ENCODE measurements around the gene PTCH2.
"Not testable (repeated sequence)": the region's sequence is repeated elsewhere in the genome, so short reads cannot be mapped to it uniquely, and the experiment has no call there.

PTCH2 gene

DNA sequence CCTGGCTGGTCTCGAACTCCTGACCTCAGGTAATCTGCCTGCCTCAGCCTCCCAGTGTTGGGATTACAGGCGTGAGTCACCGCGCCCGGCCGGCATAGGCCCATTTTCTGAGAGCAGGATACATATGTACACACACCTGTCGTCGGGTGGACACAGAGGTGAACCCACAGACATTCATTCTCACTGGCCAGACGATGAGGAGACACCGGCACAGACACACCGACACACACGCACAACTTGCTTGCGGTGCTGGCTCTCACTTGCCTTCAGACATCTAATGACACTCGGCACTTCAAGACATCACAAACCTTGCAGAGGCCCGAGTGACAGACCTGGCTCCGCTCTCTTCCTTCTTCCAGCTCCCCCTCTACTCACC, 579 bp downstream of the PTCH2 start:
- no peak overlapping the region for H3K4me2 ChIP-seq (ENCODE audit: low read length)

DNA sequence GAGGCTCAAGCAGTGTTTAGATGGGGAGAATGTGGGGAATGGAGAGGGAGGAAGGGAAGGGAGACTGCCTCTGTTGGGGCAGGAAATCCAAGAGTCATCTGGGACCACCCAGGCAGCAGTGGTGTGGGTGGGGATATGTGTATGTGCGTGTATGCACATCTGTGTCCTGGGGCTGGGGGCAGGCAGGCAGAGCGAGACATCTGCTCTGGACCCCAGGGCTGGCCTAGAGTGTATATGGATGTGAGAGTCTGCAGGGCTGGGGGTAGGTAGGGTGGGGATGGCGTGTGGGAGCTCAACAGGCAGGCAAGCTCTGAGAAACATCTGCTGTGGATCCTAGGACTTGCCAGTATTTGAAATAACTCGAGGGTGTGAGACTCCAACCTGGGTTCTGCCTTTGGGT, 3.5 kb downstream of the PTCH2 start:
- Histone ChIP-seq H3K4me2 (ENCODE audit: low read length) (no peak overlapping the region), H3K79me2 (ENCODE audit: low read length) (no peaks in the 10 kb centered on the region), H4K20me1 (ENCODE audit: insufficient read depth, low read length) (no peaks in the 10 kb centered on the region), H2AFZ (ENCODE audit: low read depth, low read length) (no peak overlapping the region), H3K36me3 (replicated peaks; ENCODE audit: low read depth, low read length) (no peaks in the 10 kb centered on the region), H3K4me3 (ENCODE audit: low read length) (no peak overlapping the region), H3K9ac (ENCODE audit: low read length) (no peak overlapping the region), H3K27me3 (ENCODE audit: low read depth, low read length) (no peaks in the 10 kb centered on the region), H3K27ac (ENCODE audit: low read length) (no peak overlapping the region), H3K4me1 (ENCODE audit: low read length) (peaks cover 11% of the 10 kb centered on the region), H3K9me3 (ENCODE audit: insufficient read depth, low read length) (no peaks in the 10 kb centered on the region)
- no peak for TF ChIP-seq EZH2phosphoT487 (IDR thresholded peaks at IDR 0.05; ENCODE audit: low read depth)
- TF ChIP-seq, protein P1, sequence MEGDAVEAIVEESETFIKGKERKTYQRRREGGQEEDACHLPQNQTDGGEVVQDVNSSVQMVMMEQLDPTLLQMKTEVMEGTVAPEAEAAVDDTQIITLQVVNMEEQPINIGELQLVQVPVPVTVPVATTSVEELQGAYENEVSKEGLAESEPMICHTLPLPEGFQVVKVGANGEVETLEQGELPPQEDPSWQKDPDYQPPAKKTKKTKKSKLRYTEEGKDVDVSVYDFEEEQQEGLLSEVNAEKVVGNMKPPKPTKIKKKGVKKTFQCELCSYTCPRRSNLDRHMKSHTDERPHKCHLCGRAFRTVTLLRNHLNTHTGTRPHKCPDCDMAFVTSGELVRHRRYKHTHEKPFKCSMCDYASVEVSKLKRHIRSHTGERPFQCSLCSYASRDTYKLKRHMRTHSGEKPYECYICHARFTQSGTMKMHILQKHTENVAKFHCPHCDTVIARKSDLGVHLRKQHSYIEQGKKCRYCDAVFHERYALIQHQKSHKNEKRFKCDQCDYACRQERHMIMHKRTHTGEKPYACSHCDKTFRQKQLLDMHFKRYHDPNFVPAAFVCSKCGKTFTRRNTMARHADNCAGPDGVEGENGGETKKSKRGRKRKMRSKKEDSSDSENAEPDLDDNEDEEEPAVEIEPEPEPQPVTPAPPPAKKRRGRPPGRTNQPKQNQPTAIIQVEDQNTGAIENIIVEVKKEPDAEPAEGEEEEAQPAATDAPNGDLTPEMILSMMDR (IDR thresholded peaks at IDR 0.05; ENCODE audit: low read depth, low read length): no peak

More for the DNA sequence above, 579 bp downstream of the PTCH2 start:
- Histone ChIP-seq H3K36me3 (replicated peaks; ENCODE audit: low read depth, low read length) (no peaks in the 10 kb centered on the region), H3K9ac (ENCODE audit: low read length) (no peak overlapping the region), H4K20me1 (ENCODE audit: insufficient read depth, low read length) (no peaks in the 10 kb centered on the region), H3K27me3 (ENCODE audit: low read depth, low read length) (no peaks in the 10 kb centered on the region), H3K27ac (ENCODE audit: low read length) (no peak overlapping the region), H2AFZ (ENCODE audit: low read depth, low read length) (no peak overlapping the region), H3K4me1 (ENCODE audit: low read length) (no peaks in the 10 kb centered on the region), H3K79me2 (ENCODE audit: low read length) (no peaks in the 10 kb centered on the region), H3K9me3 (ENCODE audit: insufficient read depth, low read length) (no peaks in the 10 kb centered on the region), H3K4me3 (ENCODE audit: low read length) (no peak overlapping the region)
- no peak for TF ChIP-seq EZH2phosphoT487 (IDR thresholded peaks at IDR 0.05; ENCODE audit: low read depth)
- TF ChIP-seq, protein P1 (IDR thresholded peaks at IDR 0.05; ENCODE audit: low read depth, low read length): no peak

DNA sequence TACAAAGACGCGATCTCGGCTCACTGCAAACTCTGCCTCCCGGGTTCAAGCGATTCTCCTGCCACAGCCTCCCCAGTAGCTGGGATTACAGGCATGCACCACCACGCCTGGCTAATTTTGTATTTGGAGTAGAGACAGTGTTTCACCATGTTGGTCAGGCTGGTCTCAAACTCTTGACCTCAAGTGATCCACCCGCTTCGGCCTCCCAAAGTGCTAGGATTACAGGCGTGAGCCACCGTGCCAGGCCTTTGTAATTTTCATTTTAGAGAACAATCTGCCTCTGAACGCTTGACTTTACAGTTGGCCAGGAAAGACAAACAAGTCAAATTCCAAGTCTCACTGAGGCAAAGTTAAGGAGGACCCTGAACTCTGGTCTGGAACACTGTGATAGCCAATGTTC, 4.8 kb downstream of the PTCH2 start:
- not testable (repeated sequence) for H4K20me1 ChIP-seq (ENCODE audit: insufficient read depth, low read length); H3K79me2 ChIP-seq (ENCODE audit: low read length); H3K27ac ChIP-seq (ENCODE audit: low read length); H3K9me3 ChIP-seq (ENCODE audit: insufficient read depth, low read length); H3K9ac ChIP-seq (ENCODE audit: low read length); H3K36me3 ChIP-seq (replicated peaks; ENCODE audit: low read depth, low read length); H3K4me2 ChIP-seq (ENCODE audit: low read length); H3K27me3 ChIP-seq (ENCODE audit: low read depth, low read length); H2AFZ ChIP-seq (ENCODE audit: low read depth, low read length); H3K4me3 ChIP-seq (ENCODE audit: low read length)
- peaks cover 14% of the 10 kb centered on the region for H3K4me1 ChIP-seq (ENCODE audit: low read length)

DNA sequence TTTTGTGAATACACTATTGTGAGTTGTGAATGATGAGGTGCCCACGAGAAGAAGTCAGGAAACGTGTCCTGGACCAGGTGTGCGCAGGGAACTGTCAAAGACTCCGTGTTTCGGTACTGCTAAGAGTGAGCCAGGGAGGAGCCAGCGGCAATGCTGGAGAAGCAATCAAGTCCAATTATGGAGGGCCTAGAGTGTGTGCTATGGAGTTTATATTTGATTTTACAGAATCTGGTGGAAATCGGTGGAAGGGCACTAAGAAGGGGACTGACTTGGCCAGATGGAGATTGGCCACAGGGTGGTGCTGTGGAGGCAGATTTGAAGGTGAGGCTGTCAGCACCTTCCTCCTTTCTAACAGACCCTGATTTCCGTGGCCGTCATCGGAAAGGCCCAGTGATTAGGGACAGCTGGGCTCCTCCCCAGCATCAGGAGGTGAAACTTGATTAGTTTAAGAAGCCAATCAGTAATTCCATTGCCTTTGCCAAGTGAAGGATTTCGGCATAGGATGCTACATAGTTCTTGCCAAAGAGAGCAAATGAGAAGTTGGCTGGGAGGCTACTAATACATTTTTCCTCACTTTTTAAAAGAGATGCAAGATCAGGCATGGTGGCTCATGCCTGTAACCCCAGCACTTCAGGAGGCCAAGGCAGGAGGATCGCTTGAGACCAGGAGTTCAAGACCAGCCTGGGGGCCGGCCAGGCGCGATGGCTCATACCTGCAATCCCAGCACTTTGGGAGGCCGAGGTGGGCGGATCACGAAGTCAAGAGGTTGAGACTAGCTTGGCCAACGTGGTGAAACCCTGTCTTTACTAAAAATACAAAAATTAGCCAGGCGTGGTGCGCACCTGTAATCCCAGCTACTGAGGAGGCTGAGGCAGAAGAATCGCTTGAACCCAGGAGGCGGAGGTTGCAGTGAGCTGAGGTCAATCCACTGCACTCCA, 7.0 kb downstream of the PTCH2 start:
- peak overlapping the region; percentile 69 for H3K4me2 ChIP-seq (ENCODE audit: low read length)
- no peaks in the 10 kb centered on the region for H3K36me3 ChIP-seq (replicated peaks; ENCODE audit: low read depth, low read length)
- TF ChIP-seq, protein P1 (IDR thresholded peaks at IDR 0.05; ENCODE audit: low read depth, low read length): peak; percentile 75
- TF ChIP-seq EZH2phosphoT487 (IDR thresholded peaks at IDR 0.05; ENCODE audit: low read depth): no peak
- H3K4me1 ChIP-seq (ENCODE audit: low read length): peaks cover 14% of the 10 kb centered on the region
- H2AFZ ChIP-seq (ENCODE audit: low read depth, low read length): peak overlapping the region; percentile 95
- H3K9me3 ChIP-seq (ENCODE audit: insufficient read depth, low read length): no peaks in the 10 kb centered on the region
- peak overlapping the region; percentile 55 for H3K4me3 ChIP-seq (ENCODE audit: low read length)
- no peaks in the 10 kb centered on the region for H3K79me2 ChIP-seq (ENCODE audit: low read length)
- H3K9ac ChIP-seq (ENCODE audit: low read length): peak overlapping the region; percentile 42; the same call in 1 of the 2 replicates
- H3K27ac ChIP-seq (ENCODE audit: low read length): no peak overlapping the region
- H4K20me1 ChIP-seq (ENCODE audit: insufficient read depth, low read length): no peaks in the 10 kb centered on the region
- H3K27me3 ChIP-seq (ENCODE audit: low read depth, low read length): no peaks in the 10 kb centered on the region

Data from OCI-LY3 (cell line).